ENCODE measurements around the gene POLA1.

Gene POLA1

DNA sequence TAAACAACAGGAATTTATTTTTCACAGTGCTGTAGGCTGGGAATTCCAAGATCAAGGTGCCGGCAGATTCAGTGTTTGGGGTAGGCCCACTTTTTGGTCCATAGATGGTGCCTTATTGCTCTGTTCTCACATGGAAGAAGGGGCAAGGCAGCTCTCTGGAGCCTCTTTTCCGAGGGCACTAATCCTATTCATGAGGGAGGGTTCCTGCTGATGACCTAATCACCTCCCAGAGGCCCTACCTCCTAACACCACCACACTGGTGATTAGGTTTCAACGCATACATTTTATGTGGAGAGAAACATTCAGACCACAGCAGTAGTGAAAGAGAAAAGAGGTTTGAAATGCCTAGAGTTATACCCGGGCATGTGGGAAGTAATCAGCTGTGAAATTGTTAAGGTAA is 1.4 kb upstream of the POLA1 start:
- no peak for DNase-seq

DNA sequence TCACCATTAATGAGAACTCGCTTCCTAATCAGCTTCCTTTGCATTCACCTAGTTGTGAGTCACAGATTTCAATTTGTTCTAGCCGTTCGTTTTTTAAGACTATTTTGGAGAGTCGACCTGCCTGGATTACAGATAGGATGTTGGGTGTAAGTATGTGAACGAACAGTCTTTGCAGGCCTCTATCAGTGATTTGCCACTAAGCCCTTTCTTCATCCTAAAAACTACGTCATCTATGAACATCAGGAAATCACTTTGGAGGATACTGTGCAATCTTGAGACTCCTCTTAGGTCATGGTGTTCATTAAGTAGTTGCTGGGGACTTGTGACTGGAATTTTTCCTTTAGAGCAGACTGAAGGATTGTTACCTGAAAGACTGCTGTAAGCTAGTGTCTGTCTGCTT is 1.1 kb downstream of the POLA1 start:
- no peak for DNase-seq

DNA sequence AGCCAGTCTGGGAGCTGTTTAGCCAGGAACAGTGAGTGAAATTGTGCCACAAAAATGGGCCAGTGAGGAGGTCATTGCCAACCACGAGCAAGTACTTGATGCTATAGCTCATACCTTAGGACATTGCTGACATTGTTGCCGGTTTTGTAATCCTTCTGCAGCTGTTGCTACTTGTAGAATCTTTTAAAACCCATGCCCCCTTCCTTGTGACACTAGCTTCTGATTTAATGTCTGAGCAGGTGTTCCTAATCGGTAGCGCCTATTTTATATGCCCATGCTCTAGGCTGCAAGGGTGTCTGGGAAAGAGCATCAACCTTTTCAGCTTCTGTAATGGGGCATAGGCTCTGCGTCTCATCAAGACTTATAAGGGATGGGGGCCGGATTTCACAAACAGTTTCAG is 2.6 kb downstream of the POLA1 start:
- DNase-seq = no peak

DNA sequence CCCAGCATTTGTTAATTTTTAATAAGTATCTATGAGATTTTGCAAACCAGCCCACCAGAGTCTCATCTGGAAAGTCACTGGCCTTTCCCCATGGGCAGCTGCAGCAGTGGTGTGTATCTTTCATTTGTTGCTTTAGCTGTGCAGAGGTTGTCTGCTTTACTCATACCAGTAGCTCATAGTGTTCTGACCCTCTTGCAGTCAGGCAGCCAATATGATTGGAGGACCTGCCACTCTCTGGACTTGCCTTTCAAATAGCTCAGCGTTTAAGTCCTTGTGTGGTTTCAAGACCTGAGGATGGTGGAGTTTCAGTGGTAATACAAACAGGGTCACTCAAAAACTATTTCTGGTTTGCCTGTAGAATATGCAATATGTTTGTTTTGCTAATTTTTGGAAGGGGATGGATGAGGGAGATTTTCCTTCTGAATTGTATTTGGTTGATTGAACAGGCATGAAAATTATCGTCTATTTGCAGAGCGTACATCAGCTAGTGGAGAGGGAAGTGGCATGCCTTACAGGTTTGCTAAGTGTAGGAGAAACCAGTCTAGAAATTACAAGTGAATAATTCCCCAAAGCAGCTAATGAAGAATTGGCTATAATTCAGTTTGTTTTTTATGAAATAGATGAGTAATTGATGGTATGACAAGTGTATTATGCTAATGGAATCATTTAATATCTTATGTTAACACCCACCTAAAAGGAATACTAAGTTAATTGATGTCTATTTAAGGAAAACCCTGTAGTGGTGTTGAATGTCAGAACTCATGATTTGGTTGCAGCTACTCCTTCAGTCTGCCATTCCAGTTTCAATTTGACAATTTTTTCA is 8.9 kb downstream of the POLA1 start:
- no peak for DNase-seq

DNA sequence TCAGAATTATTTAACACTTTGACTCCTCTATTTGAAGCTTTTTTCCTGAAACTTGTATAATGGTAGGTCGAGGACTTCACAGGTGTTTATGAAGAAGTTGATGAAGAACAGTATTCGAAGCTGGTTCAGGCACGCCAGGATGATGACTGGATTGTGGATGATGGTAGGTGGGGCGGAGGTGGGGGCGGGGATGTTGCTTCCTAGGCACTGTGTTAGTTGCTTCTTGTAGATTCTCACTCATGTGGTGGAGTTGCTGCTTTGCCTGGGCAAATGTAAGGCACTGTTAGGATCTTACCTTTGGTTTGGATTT is 9.4 kb downstream of the POLA1 start:
- DNase-seq = no peak

DNA sequence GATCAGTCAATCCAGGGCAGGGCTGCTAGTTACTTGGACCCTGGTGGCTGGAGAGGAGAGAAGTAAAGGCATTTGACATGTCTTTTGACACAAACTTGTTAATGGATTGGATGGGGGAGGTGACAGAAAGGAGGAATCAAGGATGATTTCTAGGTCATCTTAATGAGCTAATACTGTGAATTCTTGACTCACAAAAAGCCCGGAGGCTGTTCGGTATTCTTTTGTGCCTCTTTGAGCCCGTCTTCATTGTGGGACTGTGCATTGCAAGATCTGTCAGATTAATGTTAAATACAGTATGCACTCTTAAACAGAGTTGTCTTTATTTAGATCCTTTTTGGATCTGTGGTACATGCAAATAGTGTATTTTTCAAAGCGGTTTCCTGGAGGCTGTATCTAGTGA is 25.1 kb downstream of the POLA1 start:
- DNase-seq = no peak

DNA sequence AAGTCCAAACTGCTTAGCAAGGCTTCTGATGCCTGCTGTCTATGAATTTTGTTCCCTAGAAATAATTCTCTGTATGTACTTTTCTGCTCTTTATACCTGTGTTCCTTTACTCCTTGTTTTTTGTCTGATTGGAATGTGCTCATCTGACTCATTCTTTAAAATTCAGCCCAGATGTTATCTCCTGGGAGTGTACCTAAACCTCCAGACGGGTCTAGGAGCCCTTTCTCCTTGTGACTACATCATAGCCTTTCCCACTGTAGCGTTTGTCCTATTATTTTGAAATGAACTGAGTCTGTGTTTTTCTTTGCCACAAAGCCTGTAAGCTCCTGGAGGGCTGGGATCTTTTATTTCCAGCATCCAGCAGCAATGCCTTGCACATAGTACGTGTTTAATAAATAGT is 26.3 kb downstream of the POLA1 start:
- no peak for DNase-seq

DNA sequence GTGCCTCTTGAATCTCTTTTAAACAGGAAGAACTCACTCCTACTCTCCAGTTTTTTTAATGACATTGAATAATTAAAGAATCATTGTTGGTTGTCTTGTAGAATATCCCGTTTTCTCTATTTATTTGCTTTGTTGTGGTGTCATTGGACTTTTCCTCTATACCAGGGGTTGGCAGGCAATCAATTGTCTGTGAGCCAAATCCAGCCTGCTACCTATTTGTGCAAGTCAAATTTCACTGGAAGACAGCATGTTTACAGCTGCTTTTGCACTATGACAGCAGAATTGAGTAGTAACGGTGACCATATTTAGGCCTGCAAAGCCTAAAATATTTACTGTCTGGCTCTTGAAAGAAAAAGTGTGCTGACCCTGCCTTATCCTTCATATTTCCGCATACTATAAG is 34.8 kb downstream of the POLA1 start:
- no peak for DNase-seq

DNA sequence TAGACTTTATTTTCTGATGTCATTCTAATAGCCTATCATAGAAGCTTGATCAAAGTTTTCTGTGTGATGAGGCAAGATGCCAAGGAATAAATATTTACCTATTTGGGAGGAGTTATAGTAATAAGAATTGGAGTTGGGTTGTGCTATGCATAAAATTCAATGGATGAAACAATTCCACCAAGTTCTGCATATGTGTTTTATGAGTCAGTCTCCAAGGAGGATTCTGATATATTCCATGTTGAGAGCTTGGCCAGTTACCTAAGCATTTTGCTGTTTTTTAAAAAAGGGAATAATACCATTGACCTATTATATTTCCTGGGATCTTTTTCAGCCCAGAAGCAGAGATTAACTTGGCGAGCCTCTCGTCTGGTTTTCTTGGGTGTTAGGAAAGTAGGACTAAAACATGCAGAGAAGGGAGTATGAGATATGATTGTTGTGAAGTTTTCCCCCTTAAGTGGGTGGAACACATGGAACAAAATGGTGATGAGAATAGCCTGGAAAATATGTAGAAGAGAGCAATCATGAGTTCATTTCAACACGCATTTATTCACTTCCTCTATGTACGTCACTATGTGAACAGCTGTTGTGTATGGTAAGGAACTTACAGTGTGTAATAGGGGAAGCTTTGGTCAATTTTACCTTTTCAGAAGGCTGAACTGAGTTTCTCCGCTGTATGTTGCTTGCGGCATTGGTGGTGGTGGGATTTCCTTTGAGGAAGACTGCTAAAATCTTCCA is 39.2 kb downstream of the POLA1 start:
- DNase-seq = no peak

DNA sequence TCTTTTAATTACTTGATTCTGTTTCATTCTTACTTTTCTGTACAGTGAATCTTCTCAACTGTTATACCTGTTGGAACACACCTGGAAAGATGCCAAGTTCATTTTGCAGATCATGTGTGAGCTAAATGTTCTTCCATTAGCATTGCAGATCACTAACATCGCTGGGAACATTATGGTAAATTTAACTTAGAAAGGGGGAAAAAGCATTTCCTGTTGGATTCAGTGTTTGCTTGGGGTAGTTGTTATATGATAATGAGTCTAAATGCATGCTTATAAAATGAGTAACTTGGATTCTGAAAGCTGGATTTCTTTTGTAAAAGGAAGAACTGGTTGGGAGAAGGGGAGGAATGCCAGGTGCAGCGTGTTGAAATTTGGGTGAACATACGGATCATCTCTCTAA is 47.6 kb downstream of the POLA1 start:
- DNase-seq = no peak

DNA sequence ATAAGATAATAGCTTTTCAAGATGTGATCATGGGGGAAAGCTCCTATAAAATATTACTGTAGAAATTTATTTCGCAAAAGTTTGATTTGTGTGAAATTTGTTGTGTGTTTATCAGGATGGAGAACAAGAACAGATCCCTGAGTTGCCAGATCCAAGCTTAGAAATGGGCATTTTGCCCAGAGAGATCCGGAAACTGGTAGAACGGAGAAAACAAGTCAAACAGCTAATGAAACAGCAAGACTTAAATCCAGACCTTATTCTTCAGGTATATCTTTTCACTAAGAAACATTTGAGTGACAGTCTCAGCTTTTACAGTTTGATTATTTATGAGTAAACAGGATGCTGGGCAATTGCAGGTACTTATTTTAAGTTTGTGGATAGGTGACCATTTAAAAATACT is 54.5 kb downstream of the POLA1 start:
- DNase-seq = no peak

DNA sequence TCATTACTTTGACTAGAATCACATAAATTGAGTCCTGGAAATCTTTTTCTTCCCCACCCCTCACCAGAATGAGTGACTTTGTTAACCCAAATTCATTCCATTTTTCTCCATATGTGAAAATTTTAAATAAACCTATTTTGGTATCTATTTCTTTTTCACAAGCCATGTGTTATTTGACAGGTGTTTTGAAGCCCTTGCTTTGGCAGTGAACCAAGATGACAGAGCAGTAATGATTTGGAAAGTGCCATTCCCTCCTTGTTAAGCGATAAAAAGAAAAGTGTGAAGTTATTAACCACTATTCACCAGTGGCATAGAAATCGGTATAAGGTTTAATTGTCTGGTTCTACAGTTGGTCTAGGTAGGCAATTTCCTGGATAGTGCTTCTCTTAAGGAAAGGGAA is 66.1 kb downstream of the POLA1 start:
- DNase-seq = no peak

DNA sequence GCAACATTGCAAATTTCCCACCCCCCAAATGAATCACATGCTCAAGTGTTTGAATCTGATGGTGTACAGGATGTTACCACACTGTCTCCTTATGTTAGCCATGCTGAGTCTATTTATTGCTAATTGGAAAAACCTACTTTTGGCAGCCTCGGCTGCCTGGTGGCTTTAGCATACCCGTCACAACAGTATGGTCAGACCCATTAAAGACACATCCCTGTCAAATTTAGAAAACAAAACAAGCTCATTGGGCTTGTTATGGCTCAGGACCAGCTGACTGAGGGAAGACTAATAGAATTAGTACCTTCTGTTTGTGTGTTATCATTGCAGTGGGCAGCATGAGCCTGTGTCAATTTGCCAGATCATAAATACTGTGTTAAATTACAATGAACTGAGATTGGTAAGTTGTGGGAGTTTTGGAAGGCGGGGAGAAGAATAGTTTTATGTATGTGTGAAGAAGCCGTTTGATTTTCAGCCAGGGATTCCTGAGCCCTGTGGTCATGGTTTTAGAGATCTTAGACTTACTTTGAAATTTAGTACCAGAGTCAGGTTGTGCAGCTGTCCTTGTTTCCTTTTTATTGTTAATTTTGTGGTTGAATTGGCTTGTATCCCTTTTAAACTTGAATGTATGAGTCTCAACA is 66.8 kb downstream of the POLA1 start:
- no peak for DNase-seq

DNA sequence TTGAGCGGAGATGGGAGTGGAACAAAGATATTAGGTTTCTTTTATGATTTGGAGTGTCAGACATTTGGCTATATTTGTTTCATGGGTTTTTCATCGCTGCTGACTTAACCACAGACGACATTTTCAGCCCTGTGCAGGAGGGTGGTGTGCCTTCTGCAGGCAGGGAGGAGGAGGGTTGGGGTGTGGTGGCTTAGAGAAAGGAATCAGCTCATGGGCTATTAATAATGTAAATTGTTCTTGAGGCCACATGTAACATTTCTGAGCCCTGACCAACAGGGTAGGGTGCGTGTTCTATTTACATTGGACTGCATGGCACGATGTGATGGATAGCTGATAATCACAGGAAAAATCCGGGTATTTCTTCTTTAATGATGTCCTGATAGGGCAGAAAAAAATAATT is 67.6 kb downstream of the POLA1 start:
- DNase-seq = no peak

DNA sequence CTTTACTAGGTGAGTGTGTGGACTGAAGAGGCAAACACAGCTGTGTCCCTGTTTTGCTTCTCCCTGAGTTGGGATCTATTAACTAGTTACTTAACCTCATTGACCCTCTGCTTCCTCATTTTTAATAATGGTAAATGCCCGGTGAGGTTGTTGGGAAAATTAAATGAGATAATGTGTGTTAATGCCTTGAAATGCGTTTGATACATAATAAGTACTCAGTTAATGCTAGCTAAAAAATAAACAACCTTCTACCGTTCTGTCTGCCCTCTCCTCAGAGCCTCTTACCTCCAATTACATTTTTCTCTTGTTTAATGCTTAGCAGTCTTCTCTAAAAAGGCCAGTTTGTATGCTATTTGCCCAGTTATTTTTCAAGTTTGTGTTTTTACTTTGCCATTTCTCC is 70.3 kb downstream of the POLA1 start:
- DNase-seq = no peak

DNA sequence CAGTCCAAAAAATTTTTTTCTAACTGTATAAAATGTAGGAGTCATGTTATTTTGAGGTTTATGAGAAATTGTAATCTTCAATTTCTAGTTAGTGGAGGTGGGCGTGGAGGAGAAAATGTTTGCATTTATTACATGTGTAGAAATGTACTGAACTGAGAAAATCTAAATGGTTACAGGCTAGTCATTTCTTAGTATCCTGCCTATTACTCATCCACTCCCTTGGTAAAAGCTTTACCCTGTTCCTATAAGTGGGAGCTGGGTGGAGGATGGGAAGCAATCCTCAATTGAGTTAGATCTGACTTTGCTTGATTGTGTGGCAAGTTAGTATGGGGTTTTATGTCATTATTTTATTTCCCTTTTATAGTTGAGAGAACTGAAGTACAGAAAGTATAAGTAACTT is 73.8 kb downstream of the POLA1 start:
- no peak for DNase-seq

DNA sequence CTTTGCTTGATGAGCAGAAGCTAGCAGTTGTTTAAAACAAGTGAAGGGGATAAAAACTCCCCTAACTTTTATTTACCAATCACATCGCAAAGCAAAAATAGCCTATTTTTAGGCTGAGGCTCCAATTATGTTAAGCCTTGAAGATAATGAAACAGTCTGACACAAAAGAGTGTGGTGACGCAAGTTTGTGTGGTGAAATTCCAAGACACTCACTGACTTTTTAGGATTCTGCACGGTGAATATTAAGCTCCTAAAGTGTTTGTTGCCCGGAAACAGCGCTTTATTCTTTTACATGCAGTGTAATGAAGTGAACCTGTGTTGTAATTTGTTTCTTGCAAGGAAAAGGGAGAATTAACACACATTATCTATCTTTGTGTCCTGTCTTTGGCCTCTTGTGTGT is 74.8 kb downstream of the POLA1 start:
- DNase-seq = no peak

DNA sequence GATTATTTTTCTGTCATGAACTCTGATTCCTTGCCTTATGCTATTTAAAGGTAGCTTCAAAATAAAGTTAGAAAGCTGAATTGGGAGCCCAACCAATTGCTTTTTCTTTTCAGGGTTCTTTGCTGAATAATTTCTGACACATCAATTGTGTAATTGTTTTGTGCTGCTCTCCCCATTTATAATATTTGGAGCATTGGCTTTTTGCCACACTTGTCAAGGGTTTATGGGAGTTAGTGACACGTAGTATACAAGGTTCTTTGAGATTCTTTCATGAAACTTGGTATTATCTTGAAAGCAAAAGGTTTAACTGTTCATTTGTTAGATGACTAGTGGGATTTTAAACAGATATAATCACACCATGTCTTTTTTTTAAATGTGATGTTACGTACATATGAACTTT is 80.9 kb downstream of the POLA1 start:
- DNase-seq = no peak

DNA sequence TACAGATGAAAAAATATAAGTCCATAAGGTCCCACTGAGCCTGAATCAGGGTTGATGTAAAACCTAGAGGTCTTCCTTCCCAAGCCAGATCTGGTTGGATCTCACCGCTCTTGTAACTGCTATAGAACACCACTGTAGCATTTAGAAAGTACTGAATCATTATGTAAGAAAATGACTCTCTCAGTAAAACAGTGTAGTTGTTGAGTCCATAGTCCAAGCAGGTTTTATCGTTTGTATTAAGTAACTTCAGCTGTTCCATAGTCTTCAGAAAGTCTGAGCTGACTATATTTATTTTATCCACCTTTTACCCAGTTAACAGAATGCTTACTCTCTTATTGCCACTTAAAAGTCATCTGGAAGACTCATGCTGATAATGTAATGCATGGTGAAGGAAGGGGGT is 82.2 kb downstream of the POLA1 start:
- no peak for DNase-seq

DNA sequence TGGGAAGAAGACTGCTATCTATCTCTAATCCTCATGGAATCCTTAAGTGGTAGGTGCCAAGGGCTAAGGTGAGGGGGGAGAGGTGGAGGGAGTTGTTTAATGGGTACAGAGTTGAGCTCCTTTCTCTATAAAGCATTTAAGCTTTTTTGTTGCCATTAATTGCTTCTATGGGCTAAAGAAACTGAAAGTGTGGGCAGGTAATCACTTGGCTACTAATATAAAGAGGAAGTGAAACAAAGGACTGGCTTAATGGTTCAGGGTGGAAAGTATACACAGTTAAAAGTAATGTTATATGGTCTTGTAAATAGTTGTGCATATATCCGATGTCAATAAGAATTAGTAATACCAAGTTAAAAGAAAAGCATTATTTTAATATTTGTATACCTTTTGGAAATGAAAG is 83.9 kb downstream of the POLA1 start:
- no peak for DNase-seq

DNA sequence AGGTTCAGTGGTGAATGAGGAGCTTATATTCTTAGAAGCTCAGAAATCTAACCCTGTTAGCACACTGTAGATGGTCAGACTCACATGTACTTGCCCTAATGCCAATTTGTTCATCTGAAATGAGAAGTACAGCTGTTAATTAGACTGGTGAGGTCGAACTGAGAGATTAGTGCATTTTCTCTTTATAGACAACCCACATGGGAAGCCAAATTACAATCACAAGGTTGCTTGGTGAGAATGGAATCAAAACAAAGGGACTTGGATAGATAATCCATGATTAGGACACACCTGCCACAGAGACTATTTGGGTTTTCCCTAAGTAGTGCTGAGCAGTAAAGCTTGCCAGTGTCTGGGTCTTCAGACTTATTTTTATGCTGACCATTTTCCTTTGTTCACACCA is 88.3 kb downstream of the POLA1 start:
- no peak for DNase-seq

DNA sequence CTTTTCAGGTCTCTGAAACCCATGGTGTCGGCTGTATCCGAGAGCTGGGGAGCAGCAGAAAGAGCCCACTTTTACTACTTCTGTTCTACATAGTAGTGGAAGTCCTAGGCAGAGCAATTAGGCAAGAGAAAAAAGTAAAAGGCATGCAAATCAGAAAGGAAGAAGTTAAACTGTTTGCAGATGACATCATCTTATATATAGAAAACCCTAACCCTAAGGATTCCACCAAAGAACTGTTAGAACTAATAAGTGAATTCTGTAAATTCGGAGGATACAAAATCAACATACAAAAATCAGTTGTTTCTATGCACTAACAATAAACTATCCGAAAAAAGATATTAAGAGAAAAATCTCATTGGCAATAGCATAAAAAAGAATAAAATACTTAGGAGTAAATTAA is 95.3 kb downstream of the POLA1 start:
- no peak for DNase-seq

DNA sequence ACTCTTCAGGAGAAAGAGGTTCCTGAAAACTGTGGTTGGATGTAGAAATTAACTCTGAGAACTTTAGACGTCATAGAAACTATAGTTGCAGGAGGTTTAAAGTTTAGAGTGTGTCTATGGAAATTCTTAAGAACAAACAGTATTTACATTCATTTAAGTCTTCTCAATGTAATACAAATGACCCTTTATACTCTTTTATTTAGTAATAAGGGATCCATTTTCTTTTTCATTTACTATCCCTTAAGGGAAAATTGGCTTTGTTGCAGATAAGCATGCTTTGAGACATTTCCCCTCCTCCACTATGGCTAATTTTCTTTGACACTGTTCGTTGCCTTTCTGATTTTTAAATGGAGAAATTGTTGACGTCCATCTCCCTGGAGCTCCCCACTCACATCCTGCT is 96.4 kb downstream of the POLA1 start:
- no peak for DNase-seq

DNA sequence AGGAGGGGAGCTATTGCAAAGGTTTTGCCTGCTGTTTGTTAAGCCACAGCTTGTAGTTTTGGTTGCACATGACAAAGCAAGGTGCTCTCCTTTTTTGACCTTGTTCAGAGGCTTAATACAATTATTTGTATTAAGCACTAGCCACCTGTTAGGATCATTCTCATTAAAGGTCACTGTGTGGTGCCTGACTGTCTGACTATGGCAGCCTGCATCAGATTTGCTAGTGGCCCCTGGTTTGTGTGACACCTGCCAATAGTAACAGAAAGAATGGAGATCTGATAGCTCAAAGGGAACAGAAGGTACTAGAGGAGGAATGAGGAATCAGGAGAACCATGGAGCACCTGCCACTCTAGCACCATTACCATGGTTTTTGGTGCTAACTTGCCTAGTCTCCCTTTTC is 102.5 kb downstream of the POLA1 start:
- DNase-seq = no peak

DNA sequence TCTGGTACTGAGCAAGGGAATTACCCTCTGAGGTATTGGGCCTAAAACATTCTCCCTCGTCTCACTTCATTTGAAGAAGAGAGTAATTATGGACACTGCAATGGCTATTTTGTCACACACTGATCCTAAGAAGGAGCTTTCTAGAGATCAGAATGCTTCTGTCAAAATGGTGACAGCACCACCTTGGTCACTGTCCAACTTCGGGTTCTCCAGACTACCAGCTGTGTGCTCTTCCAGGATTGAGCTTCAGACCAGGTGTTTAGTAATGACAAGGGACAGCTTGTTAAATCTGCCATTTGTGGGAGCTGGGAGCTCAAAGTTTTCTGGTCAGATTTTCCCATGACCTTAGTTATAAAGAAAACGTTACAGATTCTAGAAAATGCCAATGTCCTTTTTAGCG is 105.4 kb downstream of the POLA1 start:
- DNase-seq = no peak

All from NCI-H2171 (cell line).